Activated naive CD4-positive, alpha-beta T cell treated with anti-CD3 and anti-CD28 coated beads for 36 hours (primary cell): Measurements from ENCODE around the gene PSMC1. TPM values are rescaled to one million over a fixed set of nuclear protein-coding genes. Genes with fewer than 3 reads are reported as not detected.
A peak's percentile ranks its signal among the peaks of the same experiment; 100 is the strongest.

Source experiments
- CTCF ChIA-PET: fragments of 350-600 bp; sonication (Branson Sonifier 250); formaldehyde crosslinking; loops from one replicate; lab custom pipeline; 2021; ENCODE audit warnings: antibody characterized with exemption; lab: Charles Lee
- DNase-seq: peaks from one replicate; pipeline ENCODE4 v3.0.0-alpha.2; 2020
- H3K27ac Mint-ChIP-seq: one replicate; pipeline ENCODE4 v1.8.0; 2021; ENCODE audit warnings: mild to moderate bottlenecking, mixed read lengths
- H3K27me3 Mint-ChIP-seq: one replicate; pipeline ENCODE4 v1.8.0; 2021; ENCODE audit warnings: low read depth, mixed read lengths
- H3K36me3 Mint-ChIP-seq: one replicate; pipeline ENCODE4 v1.8.0; 2021; ENCODE audit warnings: low read depth, mixed read lengths
- H3K4me1 Mint-ChIP-seq: one replicate; pipeline ENCODE4 v1.8.0; 2021; ENCODE audit warnings: low read depth, mixed read lengths
- H3K4me3 Mint-ChIP-seq: one replicate; pipeline ENCODE4 v1.8.0; 2021; ENCODE audit warnings: mild to moderate bottlenecking, moderate library complexity, mixed read lengths
- H3K9me3 Mint-ChIP-seq: one replicate; pipeline ENCODE4 v1.8.0; 2021; ENCODE audit warnings: mixed read lengths
- intact Hi-C: fragments of 100-400 bp; cut with micrococcal nuclease; formaldehyde crosslinking; loops from one replicate; pipeline ENCODE4 v1.15.1; 2023
- total RNA-seq, 2 experiments: library from RNA; stranded (reverse); gene quantifications; one replicate each; pipeline ENCODE4 v1.2.3, GENCODE V29; 2021

Gene PSMC1
- total RNA-seq, 2 experiments from 2014 or later, result 102 to 105 TPM

- intact Hi-C loops, result no loop called here
- Mint-ChIP-seq H3K27ac (no peak overlapping the region), H3K27me3 (no peaks in the 10 kb centered on the region), H3K36me3 (peaks cover 21% of the 10 kb centered on the region), H3K4me3 (no peak overlapping the region), H3K4me1 (peaks cover 8% of the 10 kb centered on the region), H3K9me3 (no peaks in the 10 kb centered on the region)
- DNase-seq, result no peak
- CTCF ChIA-PET, result no interaction called here
These were observed 40.3 kb downstream of the PSMC1 start for GRCh38 chr14:90296641-90297040.

- Mint-ChIP-seq H3K27ac (no peak overlapping the region), H3K4me1 (peaks cover 8% of the 10 kb centered on the region), H3K4me3 (no peak overlapping the region), H3K36me3 (peaks cover 18% of the 10 kb centered on the region), H3K9me3 (no peaks in the 10 kb centered on the region), H3K27me3 (no peaks in the 10 kb centered on the region)
- CTCF ChIA-PET, result interaction anchor here (0.8 to 1.2 kb wide), 2 partner anchors 102 to 399 kb away, joined by 3 to 4 read pairs; no protein-coding TSS in a partner anchor
- intact Hi-C loops, result no loop called here
- DNase-seq, result no peak
These were observed 41.7 kb downstream of the PSMC1 start for GRCh38 chr14:90297876-90298629.

GRCh38 chr14:90299408-90299807, 43.1 kb downstream of the PSMC1 start:
- intact Hi-C loops, result no loop called here
- no peaks in the 10 kb centered on the region for H3K27me3 Mint-ChIP-seq
- no peak overlapping the region for H3K27ac Mint-ChIP-seq
- CTCF ChIA-PET, result interaction anchor here (1.2 kb wide), 1 partner anchor 398 kb away, joined by 3 read pairs; no protein-coding TSS in a partner anchor
- H3K9me3 Mint-ChIP-seq, result no peaks in the 10 kb centered on the region
- H3K4me3 Mint-ChIP-seq, result no peak overlapping the region
- peaks cover 8% of the 10 kb centered on the region for H3K4me1 Mint-ChIP-seq
- no peak for DNase-seq
- peaks cover 18% of the 10 kb centered on the region for H3K36me3 Mint-ChIP-seq

- Mint-ChIP-seq H3K27ac (peak overlapping the region; percentile 74), H3K9me3 (no peaks in the 10 kb centered on the region), H3K36me3 (peaks cover 17% of the 10 kb centered on the region), H3K27me3 (no peaks in the 10 kb centered on the region), H3K4me3 (no peak overlapping the region), H3K4me1 (peaks cover 8% of the 10 kb centered on the region)
- CTCF ChIA-PET, result interaction anchor here (0.7 to 3.0 kb wide), 5 partner anchors 9 to 458 kb away, joined by 3 to 20 read pairs (median 4); no protein-coding TSS in a partner anchor
- intact Hi-C loops, result loop anchor here (1.0 kb wide), 3 partner anchors 99 to 397 kb away; no protein-coding TSS in a partner anchor
- peak; percentile 14 for DNase-seq
These were observed 44.3 kb downstream of the PSMC1 start for GRCh38 chr14:90300611-90301047.

GRCh38 chr14:90301122-90301521, 44.8 kb downstream of the PSMC1 start:
- Mint-ChIP-seq H3K4me1 (peaks cover 8% of the 10 kb centered on the region), H3K27ac (peak overlapping the region; percentile 74), H3K4me3 (no peak overlapping the region), H3K27me3 (no peaks in the 10 kb centered on the region), H3K9me3 (no peaks in the 10 kb centered on the region), H3K36me3 (peaks cover 15% of the 10 kb centered on the region)
- CTCF ChIA-PET, result interaction anchor here (0.7 to 3.0 kb wide), 9 partner anchors 8 to 457 kb away, joined by 3 to 20 read pairs (median 4); no protein-coding TSS in a partner anchor
- no peak for DNase-seq
- intact Hi-C loops, result loop anchor here (1.0 kb wide), 3 partner anchors 98 to 396 kb away; no protein-coding TSS in a partner anchor

GRCh38 chr14:90301668-90302090, 45.3 kb downstream of the PSMC1 start:
- H3K36me3 Mint-ChIP-seq, result peaks cover 11% of the 10 kb centered on the region
- intact Hi-C loops, result loop anchor here (1.0 kb wide), 3 partner anchors 98 to 396 kb away; no protein-coding TSS in a partner anchor
- H3K9me3 Mint-ChIP-seq, result no peaks in the 10 kb centered on the region

GRCh38 chr14:90302529-90303303, 46.4 kb downstream of the PSMC1 start:
- intact Hi-C loops, result no loop called here
- Mint-ChIP-seq H3K27ac (no peak overlapping the region), H3K4me1 (peaks cover 8% of the 10 kb centered on the region), H3K27me3 (no peaks in the 10 kb centered on the region), H3K4me3 (no peak overlapping the region), H3K36me3 (peaks cover 11% of the 10 kb centered on the region), H3K9me3 (no peaks in the 10 kb centered on the region)
- CTCF ChIA-PET, result interaction anchor here (0.6 to 3.0 kb wide), 5 partner anchors 15 to 395 kb away, joined by 3 to 20 read pairs (median 6); no protein-coding TSS in a partner anchor
- DNase-seq, result no peak

More at GRCh38 chr14:90301668-90302090, 45.3 kb downstream of the PSMC1 start:
- no peaks in the 10 kb centered on the region for H3K27me3 Mint-ChIP-seq
- peaks cover 8% of the 10 kb centered on the region for H3K4me1 Mint-ChIP-seq
- H3K4me3 Mint-ChIP-seq, result no peak overlapping the region
- no peak for DNase-seq
- H3K27ac Mint-ChIP-seq, result no peak overlapping the region
- CTCF ChIA-PET, result interaction anchor here (0.6 to 3.0 kb wide), 11 partner anchors 8 to 457 kb away, joined by 3 to 20 read pairs (median 3); no protein-coding TSS in a partner anchor

- H3K9me3 Mint-ChIP-seq, result no peaks in the 10 kb centered on the region
- no peak for DNase-seq
- peaks cover 9% of the 10 kb centered on the region for H3K36me3 Mint-ChIP-seq
- no peaks in the 10 kb centered on the region for H3K27me3 Mint-ChIP-seq
- intact Hi-C loops, result no loop called here
- no peak overlapping the region for H3K27ac Mint-ChIP-seq
- no peak overlapping the region for H3K4me3 Mint-ChIP-seq
- peaks cover 8% of the 10 kb centered on the region for H3K4me1 Mint-ChIP-seq
- CTCF ChIA-PET, result interaction anchor here (0.6 to 3.0 kb wide), 2 partner anchors 14 to 394 kb away, joined by 3 to 20 read pairs; no protein-coding TSS in a partner anchor
These were observed 47.1 kb downstream of the PSMC1 start for GRCh38 chr14:90303473-90303872.

GRCh38 chr14:90304502-90304901, 48.1 kb downstream of the PSMC1 start:
- Mint-ChIP-seq H3K4me1 (peaks cover 8% of the 10 kb centered on the region), H3K27me3 (no peaks in the 10 kb centered on the region), H3K4me3 (no peak overlapping the region), H3K9me3 (no peaks in the 10 kb centered on the region), H3K36me3 (peaks cover 13% of the 10 kb centered on the region), H3K27ac (no peak overlapping the region)
- CTCF ChIA-PET, result no interaction called here
- intact Hi-C loops, result no loop called here
- no peak for DNase-seq

- H3K27me3 Mint-ChIP-seq, result no peaks in the 10 kb centered on the region
- intact Hi-C loops, result no loop called here
- H3K36me3 Mint-ChIP-seq, result peaks cover 18% of the 10 kb centered on the region
- DNase-seq, result no peak
- no peak overlapping the region for H3K27ac Mint-ChIP-seq
- no peak overlapping the region for H3K4me3 Mint-ChIP-seq
- H3K9me3 Mint-ChIP-seq, result no peaks in the 10 kb centered on the region
- CTCF ChIA-PET, result no interaction called here
- peaks cover 8% of the 10 kb centered on the region for H3K4me1 Mint-ChIP-seq
These were observed 48.8 kb downstream of the PSMC1 start for GRCh38 chr14:90305176-90305601.

GRCh38 chr14:90308561-90308960, 52.2 kb downstream of the PSMC1 start:
- H3K9me3 Mint-ChIP-seq, result no peaks in the 10 kb centered on the region

GRCh38 chr14:90317286-90317685, 60.9 kb downstream of the PSMC1 start:
- H3K4me3 Mint-ChIP-seq, result no peak overlapping the region
- DNase-seq, result no peak
- H3K27ac Mint-ChIP-seq, result no peak overlapping the region
- H3K9me3 Mint-ChIP-seq, result peaks cover 7% of the 10 kb centered on the region
- CTCF ChIA-PET, result interaction anchor here (0.6 kb wide), 1 partner anchor 14 kb away, joined by 3 read pairs; no protein-coding TSS in a partner anchor
- H3K4me1 Mint-ChIP-seq, result peaks cover 28% of the 10 kb centered on the region
- intact Hi-C loops, result no loop called here
- no peaks in the 10 kb centered on the region for H3K27me3 Mint-ChIP-seq
- peaks cover 25% of the 10 kb centered on the region for H3K36me3 Mint-ChIP-seq

More at GRCh38 chr14:90308561-90308960, 52.2 kb downstream of the PSMC1 start:
- H3K36me3 Mint-ChIP-seq, result peaks cover 16% of the 10 kb centered on the region
- CTCF ChIA-PET, result no interaction called here
- H3K27me3 Mint-ChIP-seq, result no peaks in the 10 kb centered on the region
- H3K27ac Mint-ChIP-seq, result no peak overlapping the region
- no peaks in the 10 kb centered on the region for H3K4me1 Mint-ChIP-seq
- H3K4me3 Mint-ChIP-seq, result no peak overlapping the region
- intact Hi-C loops, result no loop called here
- no peak for DNase-seq
